Measurements from ENCODE around the gene CCL17. TPM values are rescaled to one million over a fixed set of nuclear protein-coding genes. Genes with fewer than 3 reads are reported as not detected.

CCL17 gene
- total RNA-seq, 5 donors from 2014 or later (not counting 1 experiment from before 2014, with no cell fraction given) = 0.93 to 1.2 (median 1.2) TPM; not detected in 2

DNA sequence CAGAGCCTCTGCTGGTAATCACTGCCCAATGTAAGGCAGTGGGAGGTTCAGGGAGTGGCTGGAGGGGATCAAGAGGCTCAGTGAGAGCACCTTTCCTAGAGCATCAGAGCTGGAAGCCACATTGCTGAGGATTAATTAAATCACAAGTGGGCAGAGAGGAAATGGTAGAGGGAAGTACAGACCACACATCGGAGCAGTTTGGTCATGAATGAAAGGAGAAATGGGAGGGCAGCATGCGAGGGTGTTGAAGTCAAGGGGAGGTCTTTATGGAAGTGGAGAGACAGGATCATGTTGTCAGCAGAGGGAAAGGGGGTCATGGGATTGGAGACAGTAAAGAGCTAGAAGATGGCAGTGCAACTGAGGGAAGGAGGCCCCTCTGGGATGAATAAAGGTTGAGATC, 2.3 kb downstream of the CCL17 start:
- H3K27ac ChIP-seq (ENCODE audit: low read length) = no peak overlapping the region
- WGBS (ENCODE audit: insufficient coverage) = 7% methylated on average over 2 of the region's 2 CpGs
- ChIA-PET POLR2A (interaction anchor here in 1 of 2 donors (0.7 kb wide), 1 partner anchor 931 kb away, joined by 5 read pairs; no protein-coding TSS in a partner anchor), CTCF (no interaction called here)
- ATAC-seq (replicated peaks in 1 of 4) (no peak), DNase-seq (no peak)
- H3K27ac Mint-ChIP-seq = no peak overlapping the region
- H3K27me3 Mint-ChIP-seq = peaks cover 4 to 7% of the 10 kb centered on the region in 2 donors
- H3K27me3 ChIP-seq (replicated peaks in 1 of 2; ENCODE audit: control insufficient read depth in 2 of 2, extremely low read depth in 1 of 2, insufficient read depth in 2 of 2, low read length in 1 of 2) = peaks cover 0 to 11% of the 10 kb centered on the region in 2 experiments
- H3K36me3 ChIP-seq (ENCODE audit: control insufficient read depth in 2 of 2, extremely low read depth in 1 of 2, insufficient read depth in 1 of 2, low read length in 1 of 2) = no peaks in the 10 kb centered on the region
- H3K4me1 ChIP-seq (ENCODE audit: control insufficient read depth in 1 of 2, extremely low read depth in 1 of 2, insufficient read depth in 2 of 2, low read length in 2 of 2) = no peaks in the 10 kb centered on the region
- H3K4me1 Mint-ChIP-seq = peaks cover 0 to 2% (median 0%) of the 10 kb centered on the region in 3 donors
- no peaks in the 10 kb centered on the region for H3K36me3 Mint-ChIP-seq
- no peaks in the 10 kb centered on the region for H3K9me3 ChIP-seq
- no peak overlapping the region for H3K4me3 ChIP-seq (ENCODE audit: control insufficient read depth in 1 of 2, extremely low read depth in 1 of 2, low read length in 1 of 2)
- no peak overlapping the region for H3K4me3 Mint-ChIP-seq
- no peaks in the 10 kb centered on the region for H3K9me3 Mint-ChIP-seq

GRCh38 chr16:57407521-57408353, 3.2 kb downstream of the CCL17 start:
- H3K27ac ChIP-seq (ENCODE audit: low read length) = no peak overlapping the region
- H3K4me1 ChIP-seq (ENCODE audit: control insufficient read depth in 1 of 2, extremely low read depth in 1 of 2, insufficient read depth in 2 of 2, low read length in 2 of 2) = no peaks in the 10 kb centered on the region
- no peak for ATAC-seq (replicated peaks in 1 of 4)
- H3K4me3 Mint-ChIP-seq = no peak overlapping the region
- ChIA-PET POLR2A (no interaction called here), CTCF (no interaction called here)
- H3K27me3 ChIP-seq (replicated peaks in 1 of 2; ENCODE audit: control insufficient read depth in 2 of 2, extremely low read depth in 1 of 2, insufficient read depth in 2 of 2, low read length in 1 of 2) = peaks cover 0 to 6% of the 10 kb centered on the region in 2 experiments
- H3K9me3 Mint-ChIP-seq = no peaks in the 10 kb centered on the region
- peaks cover 4 to 7% of the 10 kb centered on the region in 2 donors for H3K27me3 Mint-ChIP-seq
- H3K4me1 Mint-ChIP-seq = peaks cover 0 to 2% (median 0%) of the 10 kb centered on the region in 3 donors
- H3K36me3 ChIP-seq (ENCODE audit: control insufficient read depth in 2 of 2, extremely low read depth in 1 of 2, insufficient read depth in 1 of 2, low read length in 1 of 2) = no peaks in the 10 kb centered on the region
- no peak overlapping the region for H3K27ac Mint-ChIP-seq
- no peak overlapping the region for H3K4me3 ChIP-seq (ENCODE audit: control insufficient read depth in 1 of 2, extremely low read depth in 1 of 2, low read length in 1 of 2)
- H3K36me3 Mint-ChIP-seq = no peaks in the 10 kb centered on the region
- H3K9me3 ChIP-seq = no peaks in the 10 kb centered on the region
- DNase-seq = no peak
- 94% methylated on average over 5 of the region's 5 CpGs for WGBS (ENCODE audit: insufficient coverage)

- Mint-ChIP-seq H3K9me3 (no peaks in the 10 kb centered on the region), H3K27ac (no peak overlapping the region), H3K4me3 (no peak overlapping the region), H3K4me1 (peaks cover 0 to 6% (median 0%) of the 10 kb centered on the region in 3 donors), H3K27me3 (peaks cover 4 to 7% of the 10 kb centered on the region in 2 donors), H3K36me3 (no peaks in the 10 kb centered on the region)
- H3K4me3 ChIP-seq (ENCODE audit: control insufficient read depth in 1 of 2, extremely low read depth in 1 of 2, low read length in 1 of 2) = no peak overlapping the region
- POLR2A ChIA-PET = no interaction called here
- H3K36me3 ChIP-seq (ENCODE audit: control insufficient read depth in 2 of 2, extremely low read depth in 1 of 2, insufficient read depth in 1 of 2, low read length in 1 of 2) = no peaks in the 10 kb centered on the region
- 41% methylated on average over 5 of the region's 5 CpGs for WGBS (ENCODE audit: insufficient coverage)
- CTCF ChIA-PET = no interaction called here
- no peaks in the 10 kb centered on the region for H3K9me3 ChIP-seq
- H3K4me1 ChIP-seq (ENCODE audit: control insufficient read depth in 1 of 2, extremely low read depth in 1 of 2, insufficient read depth in 2 of 2, low read length in 2 of 2) = no peaks in the 10 kb centered on the region
- ATAC-seq (replicated peaks in 1 of 4) (no peak), DNase-seq (no peak)
- peaks cover 0 to 9% of the 10 kb centered on the region in 2 experiments for H3K27me3 ChIP-seq (replicated peaks in 1 of 2; ENCODE audit: control insufficient read depth in 2 of 2, extremely low read depth in 1 of 2, insufficient read depth in 2 of 2, low read length in 1 of 2)
- no peak overlapping the region for H3K27ac ChIP-seq (ENCODE audit: low read length)
Observed at GRCh38 chr16:57409065-57409464, 4.5 kb downstream of the CCL17 start.

- Mint-ChIP-seq H3K9me3 (no peaks in the 10 kb centered on the region), H3K4me3 (no peak overlapping the region), H3K36me3 (no peaks in the 10 kb centered on the region), H3K27ac (no peak overlapping the region), H3K27me3 (peaks cover 4 to 7% of the 10 kb centered on the region in 2 donors), H3K4me1 (peaks cover 0 to 6% (median 0%) of the 10 kb centered on the region in 3 donors)
- ATAC-seq (replicated peaks in 1 of 4) (no peak), DNase-seq (no peak)
- POLR2A ChIA-PET = no interaction called here
- Histone ChIP-seq H3K4me1 (ENCODE audit: control insufficient read depth in 1 of 2, extremely low read depth in 1 of 2, insufficient read depth in 2 of 2, low read length in 2 of 2) (no peaks in the 10 kb centered on the region), H3K36me3 (ENCODE audit: control insufficient read depth in 2 of 2, extremely low read depth in 1 of 2, insufficient read depth in 1 of 2, low read length in 1 of 2) (no peaks in the 10 kb centered on the region), H3K4me3 (ENCODE audit: control insufficient read depth in 1 of 2, extremely low read depth in 1 of 2, low read length in 1 of 2) (no peak overlapping the region), H3K27ac (ENCODE audit: low read length) (no peak overlapping the region), H3K9me3 (no peaks in the 10 kb centered on the region), H3K27me3 (replicated peaks in 1 of 2; ENCODE audit: control insufficient read depth in 2 of 2, extremely low read depth in 1 of 2, insufficient read depth in 2 of 2, low read length in 1 of 2) (peaks cover 0 to 9% of the 10 kb centered on the region in 2 experiments)
- CTCF ChIA-PET = no interaction called here
- WGBS (ENCODE audit: insufficient coverage) = 77% methylated on average over 12 of the region's 14 CpGs
Observed at GRCh38 chr16:57409870-57410587, 5.5 kb downstream of the CCL17 start.

GRCh38 chr16:57411362-57411976, 6.9 kb downstream of the CCL17 start:
- no peaks in the 10 kb centered on the region for H3K36me3 Mint-ChIP-seq
- ChIA-PET CTCF (no interaction called here), POLR2A (no interaction called here)
- Histone ChIP-seq H3K27ac (ENCODE audit: low read length) (no peak overlapping the region), H3K27me3 (replicated peaks in 1 of 2; ENCODE audit: control insufficient read depth in 2 of 2, extremely low read depth in 1 of 2, insufficient read depth in 2 of 2, low read length in 1 of 2) (peaks cover 0 to 19% of the 10 kb centered on the region in 2 experiments), H3K9me3 (no peaks in the 10 kb centered on the region), H3K36me3 (ENCODE audit: control insufficient read depth in 2 of 2, extremely low read depth in 1 of 2, insufficient read depth in 1 of 2, low read length in 1 of 2) (no peaks in the 10 kb centered on the region), H3K4me1 (ENCODE audit: control insufficient read depth in 1 of 2, extremely low read depth in 1 of 2, insufficient read depth in 2 of 2, low read length in 2 of 2) (peaks cover 0 to 3% of the 10 kb centered on the region in 2 experiments), H3K4me3 (ENCODE audit: control insufficient read depth in 1 of 2, extremely low read depth in 1 of 2, low read length in 1 of 2) (no peak overlapping the region)
- WGBS (ENCODE audit: insufficient coverage) = 84% methylated on average over 8 of the region's 12 CpGs
- no peak for ATAC-seq (replicated peaks in 1 of 4)
- no peak for DNase-seq
- H3K27ac Mint-ChIP-seq = no peak overlapping the region
- H3K9me3 Mint-ChIP-seq = no peaks in the 10 kb centered on the region
- H3K4me1 Mint-ChIP-seq = peaks cover 0 to 6% (median 0%) of the 10 kb centered on the region in 3 donors
- H3K27me3 Mint-ChIP-seq = peaks cover 4 to 7% of the 10 kb centered on the region in 2 donors
- no peak overlapping the region for H3K4me3 Mint-ChIP-seq

DNA sequence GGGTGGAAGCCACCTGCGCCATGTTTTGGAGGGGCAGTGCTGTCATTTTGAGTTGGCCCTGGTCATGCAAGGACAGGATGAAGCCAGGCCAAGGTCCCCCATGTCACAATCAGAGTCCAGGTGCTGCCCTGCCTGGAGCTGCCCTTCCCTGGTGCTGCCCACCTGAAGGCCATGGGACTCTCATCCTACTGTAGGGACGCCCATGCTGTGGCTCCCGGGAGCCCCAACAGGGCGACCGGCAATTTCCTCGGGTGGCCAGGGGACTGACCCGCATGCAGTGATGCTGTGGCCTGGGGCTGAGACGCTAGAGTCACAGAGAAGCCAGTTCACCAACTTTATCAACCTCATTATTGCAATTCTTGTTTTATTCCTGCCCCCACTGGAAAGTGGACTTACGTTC, 8.0 kb downstream of the CCL17 start:
- ATAC-seq (replicated peaks in 1 of 4) = no peak
- Mint-ChIP-seq H3K27me3 (peaks cover 4 to 7% of the 10 kb centered on the region in 2 donors), H3K4me1 (peaks cover 7 to 12% (median 8%) of the 10 kb centered on the region in 3 donors), H3K27ac (peak overlapping the region in 1 of 2 donors; percentile 52), H3K9me3 (no peaks in the 10 kb centered on the region), H3K36me3 (no peaks in the 10 kb centered on the region), H3K4me3 (no peak overlapping the region)
- CTCF ChIA-PET = interaction anchor here (0.5 to 1.1 kb wide), 2 partner anchors 111 to 1180 kb away, joined by 3 read pairs; no protein-coding TSS in a partner anchor
- no peaks in the 10 kb centered on the region for H3K9me3 ChIP-seq
- POLR2A ChIA-PET = no interaction called here
- no peak overlapping the region for H3K4me3 ChIP-seq (ENCODE audit: control insufficient read depth in 1 of 2, extremely low read depth in 1 of 2, low read length in 1 of 2)
- H3K27ac ChIP-seq (ENCODE audit: low read length) = no peak overlapping the region
- 88% methylated on average over 9 of the region's 9 CpGs for WGBS (ENCODE audit: insufficient coverage)
- H3K36me3 ChIP-seq (ENCODE audit: control insufficient read depth in 2 of 2, extremely low read depth in 1 of 2, insufficient read depth in 1 of 2, low read length in 1 of 2) = no peaks in the 10 kb centered on the region
- DNase-seq = no peak
- H3K27me3 ChIP-seq (replicated peaks in 1 of 2; ENCODE audit: control insufficient read depth in 2 of 2, extremely low read depth in 1 of 2, insufficient read depth in 2 of 2, low read length in 1 of 2) = peaks cover 0 to 19% of the 10 kb centered on the region in 2 experiments
- peaks cover 0 to 13% of the 10 kb centered on the region in 2 experiments for H3K4me1 ChIP-seq (ENCODE audit: control insufficient read depth in 1 of 2, extremely low read depth in 1 of 2, insufficient read depth in 2 of 2, low read length in 2 of 2)

Data from T-cell (primary cell).